COLO829 (cell line): Measurements from ENCODE around the gene KCNC4.

Source experiments
- DNase-seq: peaks from one replicate; pipeline ENCODE4 v3.0.0; 2012; ENCODE audit warnings: low spot score

The KCNC4 gene

DNA sequence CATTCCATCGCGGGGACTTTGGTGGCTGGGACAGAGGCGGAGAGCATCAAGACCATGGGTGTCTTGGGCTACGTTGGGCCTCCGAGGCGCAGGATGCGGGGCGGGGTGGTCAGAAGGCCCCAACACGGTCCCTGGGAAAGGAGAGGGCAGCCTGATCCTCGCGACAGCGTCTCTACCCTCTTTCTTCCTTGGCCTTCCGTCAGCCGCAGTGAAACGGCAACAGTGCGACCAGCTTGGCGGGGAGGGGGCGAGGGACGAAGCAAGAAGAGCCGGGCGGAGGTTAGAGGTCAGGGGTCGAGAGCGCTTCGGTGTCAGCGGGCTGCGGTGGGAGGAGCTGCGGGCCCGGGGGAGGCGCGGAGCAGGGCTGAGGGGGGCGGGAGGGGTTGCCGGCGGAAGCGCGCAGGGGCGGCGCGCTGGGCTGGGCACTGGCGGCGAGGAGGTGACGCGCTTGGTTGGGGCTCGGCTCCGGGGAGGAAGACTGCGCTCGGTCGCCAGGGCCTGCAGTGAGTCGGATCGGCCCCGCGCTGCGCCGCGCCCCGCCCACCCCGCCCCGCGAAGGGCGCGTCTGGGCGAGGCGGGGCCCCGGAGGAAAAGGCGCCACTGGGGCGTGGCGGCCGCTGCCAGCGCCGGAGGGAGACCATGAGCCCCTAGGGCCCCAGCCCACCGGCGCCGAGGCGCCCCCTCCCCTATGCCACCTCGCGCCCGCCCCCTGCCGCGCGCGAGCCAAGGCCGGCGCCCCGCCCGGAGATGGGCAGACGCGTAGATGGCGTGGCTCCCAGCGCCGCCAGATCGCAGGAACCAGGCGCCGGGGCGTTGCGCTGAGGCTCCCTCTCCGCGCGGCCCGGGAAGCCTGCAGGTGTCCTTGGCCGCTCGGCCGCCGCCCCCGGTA is at the start of gene KCNC4:
Gene KCNC4 (plus strand): TSS at position 600 of the 889 bp plus-strand sequence. CDS start 1,186 bp downstream, outside the sequence.
- peak; percentile 24 for DNase-seq

DNA sequence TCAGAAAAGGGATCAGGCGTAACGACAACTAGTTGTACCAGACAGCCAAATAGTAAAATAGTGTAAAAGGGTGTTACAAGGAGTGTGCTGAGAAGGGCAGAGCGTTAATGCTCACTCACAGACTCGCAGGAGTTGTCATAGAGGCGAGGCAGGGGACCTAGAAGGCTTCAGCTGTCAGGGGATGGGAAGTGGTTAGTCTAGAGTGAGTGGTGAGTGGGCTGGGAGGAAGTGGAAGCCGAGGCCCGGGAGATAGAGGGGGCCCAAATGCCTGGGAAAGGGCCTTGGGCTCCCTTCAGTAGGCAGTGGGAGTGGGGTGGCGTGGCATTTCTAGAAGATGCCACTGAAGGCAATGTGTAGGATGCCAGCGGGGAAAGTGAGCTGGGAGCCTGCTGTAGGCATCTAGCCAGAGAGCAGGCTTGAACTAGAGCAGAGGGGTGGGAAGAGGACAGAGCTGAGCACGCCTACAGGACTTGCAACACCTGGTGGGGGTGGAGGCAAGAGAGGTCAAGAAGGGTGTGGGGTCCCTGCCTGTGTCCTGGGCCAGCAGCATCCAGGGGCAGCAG is 49.5 kb upstream of the KCNC4 start:
- DNase-seq: no peak

DNA sequence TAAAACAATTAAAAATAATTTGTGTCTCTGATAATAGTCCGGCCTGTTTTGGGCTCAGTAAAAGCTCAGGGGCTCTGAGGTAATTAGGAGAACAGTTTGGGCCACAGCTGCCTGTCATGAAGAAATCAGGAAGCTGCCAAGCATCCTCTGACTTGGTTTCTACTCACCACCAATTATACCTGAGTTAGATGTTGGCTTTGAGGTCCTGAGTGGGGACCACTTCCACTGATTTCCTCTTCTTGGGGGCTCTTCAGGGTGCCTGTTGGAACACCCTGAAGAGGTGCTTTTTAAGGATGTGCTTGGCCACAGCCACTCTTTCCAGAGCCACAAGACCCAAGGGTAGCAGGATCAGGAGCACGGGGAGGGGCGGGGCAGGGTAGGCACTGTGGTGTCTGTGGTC is 48.9 kb upstream of the KCNC4 start:
- no peak for DNase-seq

DNA sequence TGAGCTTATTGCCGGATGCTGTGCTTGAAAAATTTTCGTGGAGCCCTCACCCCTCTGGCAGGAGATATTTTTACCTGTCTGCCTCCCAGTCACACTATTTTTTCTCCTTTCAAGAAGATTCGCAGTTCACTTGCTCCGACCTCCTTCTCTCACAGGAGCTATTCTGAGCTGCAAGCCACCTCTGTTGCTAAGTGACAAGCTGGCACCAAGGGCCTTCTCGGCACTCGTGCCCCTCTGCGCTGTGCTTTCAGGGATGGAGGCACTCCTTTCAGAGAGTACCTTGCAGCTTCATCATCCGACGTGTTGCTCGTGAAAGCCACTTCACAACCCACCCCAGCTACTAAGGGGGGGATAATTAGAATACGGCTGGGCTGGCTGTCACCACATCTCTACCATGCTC is 48.3 kb upstream of the KCNC4 start:
- DNase-seq: no peak

DNA sequence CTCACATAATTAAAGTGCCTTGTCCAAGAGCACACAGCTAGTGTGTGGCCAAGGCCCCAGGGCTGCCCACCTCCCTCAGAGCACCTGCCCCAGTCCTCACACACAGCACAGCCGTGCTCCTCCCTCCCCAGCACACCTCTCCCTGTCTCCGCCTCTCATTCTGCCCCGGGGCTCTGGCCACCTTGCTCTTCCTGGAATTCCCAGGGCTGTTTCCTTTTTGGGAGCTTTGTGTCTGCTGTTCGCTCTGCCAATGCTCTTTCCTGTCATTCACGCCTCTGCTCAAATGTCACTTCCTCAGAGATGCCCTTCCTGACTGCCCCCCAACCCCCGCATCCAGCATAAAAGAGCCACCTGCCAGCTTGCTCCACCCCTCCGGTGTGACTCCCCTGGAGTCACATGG is 46.5 kb upstream of the KCNC4 start:
- DNase-seq: no peak

DNA sequence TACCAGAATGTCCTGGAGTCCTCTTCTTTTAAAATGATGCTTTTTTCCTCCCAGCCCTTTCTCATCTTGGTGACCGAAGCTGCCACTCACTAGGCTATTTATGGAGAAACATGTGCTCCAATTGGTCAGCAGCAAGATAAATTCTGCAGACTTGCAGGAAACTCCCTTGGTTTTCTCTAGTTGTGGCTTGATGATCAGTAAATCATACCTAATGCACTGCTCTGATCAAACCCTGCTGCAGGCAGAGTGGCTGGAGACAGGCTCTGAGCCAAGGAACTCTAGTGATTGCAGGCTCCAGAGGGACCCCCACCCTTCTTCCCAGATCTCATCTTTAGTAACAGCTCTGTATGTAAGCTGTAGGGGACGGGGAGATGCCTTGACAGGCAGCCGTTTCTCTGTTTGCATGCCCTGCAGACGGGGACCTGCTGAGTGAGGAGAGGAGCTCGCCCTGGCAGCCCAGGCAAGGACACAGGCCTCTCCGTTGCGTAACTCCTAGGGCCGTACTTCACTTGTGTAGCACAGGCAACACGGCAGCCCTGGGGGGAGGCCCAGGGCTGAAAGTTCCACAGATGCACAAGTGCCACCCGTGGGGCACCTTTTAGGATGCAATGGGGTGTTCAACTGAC is 45.3 kb upstream of the KCNC4 start:
- DNase-seq: no peak

DNA sequence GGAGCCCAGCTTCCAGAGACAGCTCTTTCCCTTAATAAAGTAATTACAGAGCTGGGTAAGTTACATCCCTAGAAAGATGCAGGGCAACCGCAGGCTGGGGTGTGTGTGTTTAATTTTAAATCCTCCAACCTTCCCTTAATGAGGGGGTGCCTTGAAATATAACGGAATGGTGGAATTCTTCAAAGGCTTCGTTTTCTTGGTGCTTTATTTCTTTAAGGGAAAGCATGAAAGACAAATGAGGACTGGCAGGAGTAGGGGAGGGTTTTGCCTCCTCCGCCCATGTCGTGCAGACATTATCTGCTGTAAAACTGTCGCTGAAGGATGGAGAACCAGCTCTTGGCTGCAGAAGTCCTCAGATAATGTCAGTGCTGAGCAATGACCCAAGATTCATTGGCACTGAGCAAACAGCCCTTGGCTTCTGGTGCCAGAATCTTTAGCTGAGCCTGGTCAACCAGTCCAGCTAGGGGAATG is 44.3 kb upstream of the KCNC4 start:
- DNase-seq: no peak

DNA sequence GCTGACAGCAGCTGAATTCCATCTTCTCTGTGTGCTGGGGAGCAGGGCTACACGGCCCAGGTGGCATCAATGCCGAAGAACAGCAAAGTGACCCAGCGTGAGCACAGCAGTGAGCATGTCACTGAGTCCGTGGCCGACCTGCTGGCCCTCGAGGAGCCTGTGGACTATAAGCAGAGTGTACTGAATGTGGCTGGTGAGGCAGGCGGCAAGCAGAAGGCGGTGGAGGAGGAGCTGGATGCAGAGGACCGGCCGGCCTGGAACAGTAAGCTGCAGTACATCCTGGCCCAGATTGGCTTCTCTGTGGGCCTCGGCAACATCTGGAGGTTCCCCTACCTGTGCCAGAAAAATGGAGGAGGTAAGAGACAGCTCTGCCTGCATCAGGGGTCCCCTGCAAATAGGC is 43.3 kb upstream of the KCNC4 start:
- DNase-seq: no peak

DNA sequence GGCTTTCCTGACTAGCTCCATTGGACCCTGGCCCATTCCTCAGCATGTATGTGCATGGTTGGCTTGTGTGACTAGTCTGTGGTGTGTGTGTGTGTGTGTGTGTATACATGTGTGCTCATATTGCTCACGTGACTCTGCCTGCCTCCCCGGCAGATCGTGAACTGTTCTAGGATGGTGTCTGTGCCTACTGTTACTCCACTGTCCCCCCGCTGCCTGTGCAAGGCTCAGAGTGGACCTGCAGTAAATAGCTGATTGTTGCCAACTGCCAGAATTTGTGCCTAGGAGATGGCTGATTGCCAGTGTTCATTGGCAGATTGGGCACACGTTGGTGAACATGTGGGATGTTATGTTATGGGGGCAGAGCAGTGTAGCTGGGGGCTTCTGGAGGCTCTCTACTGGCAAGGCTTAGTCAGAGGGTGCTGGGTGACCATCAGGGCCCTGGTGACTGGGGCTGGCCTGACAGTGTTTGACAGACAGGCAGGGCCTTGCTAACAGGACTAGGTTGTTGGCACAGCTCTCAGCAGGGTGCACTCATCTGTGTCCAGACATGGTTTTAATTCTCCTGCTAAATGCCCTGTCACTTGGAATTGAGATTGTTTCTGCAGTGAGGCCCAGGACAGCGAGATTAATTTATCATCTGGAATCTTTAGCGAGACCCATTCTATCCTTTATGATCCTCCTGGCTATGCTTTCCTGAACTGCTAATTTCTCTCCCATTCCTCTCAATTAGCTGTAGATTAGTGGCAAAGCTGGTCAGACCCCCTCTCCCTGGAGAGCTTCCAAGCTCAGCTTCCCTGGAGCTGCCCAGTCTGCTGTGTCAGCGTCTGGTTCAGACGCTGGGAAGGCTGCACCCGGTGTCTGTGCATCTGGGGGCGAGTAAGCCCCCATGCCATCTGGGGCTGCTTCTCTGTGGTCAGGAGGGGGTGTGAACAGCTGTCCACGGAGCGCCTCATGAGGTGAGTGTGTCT is 39.1 kb upstream of the KCNC4 start:
- no peak for DNase-seq

DNA sequence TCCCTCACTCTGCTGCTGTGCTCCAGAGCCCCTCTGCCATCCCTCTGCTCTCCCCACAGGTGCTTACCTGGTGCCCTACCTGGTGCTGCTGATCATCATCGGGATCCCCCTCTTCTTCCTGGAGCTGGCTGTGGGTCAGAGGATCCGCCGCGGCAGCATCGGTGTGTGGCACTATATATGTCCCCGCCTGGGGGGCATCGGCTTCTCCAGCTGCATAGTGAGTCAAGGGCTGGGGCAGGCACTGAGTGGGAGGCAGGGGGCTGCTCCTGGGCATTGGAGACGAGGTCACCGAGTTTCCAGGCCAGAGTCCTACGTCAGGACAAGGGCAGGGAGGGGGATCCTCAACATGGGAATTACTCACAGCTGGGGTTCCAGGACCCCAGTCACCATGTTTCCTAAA is 38.1 kb upstream of the KCNC4 start:
- DNase-seq: no peak

DNA sequence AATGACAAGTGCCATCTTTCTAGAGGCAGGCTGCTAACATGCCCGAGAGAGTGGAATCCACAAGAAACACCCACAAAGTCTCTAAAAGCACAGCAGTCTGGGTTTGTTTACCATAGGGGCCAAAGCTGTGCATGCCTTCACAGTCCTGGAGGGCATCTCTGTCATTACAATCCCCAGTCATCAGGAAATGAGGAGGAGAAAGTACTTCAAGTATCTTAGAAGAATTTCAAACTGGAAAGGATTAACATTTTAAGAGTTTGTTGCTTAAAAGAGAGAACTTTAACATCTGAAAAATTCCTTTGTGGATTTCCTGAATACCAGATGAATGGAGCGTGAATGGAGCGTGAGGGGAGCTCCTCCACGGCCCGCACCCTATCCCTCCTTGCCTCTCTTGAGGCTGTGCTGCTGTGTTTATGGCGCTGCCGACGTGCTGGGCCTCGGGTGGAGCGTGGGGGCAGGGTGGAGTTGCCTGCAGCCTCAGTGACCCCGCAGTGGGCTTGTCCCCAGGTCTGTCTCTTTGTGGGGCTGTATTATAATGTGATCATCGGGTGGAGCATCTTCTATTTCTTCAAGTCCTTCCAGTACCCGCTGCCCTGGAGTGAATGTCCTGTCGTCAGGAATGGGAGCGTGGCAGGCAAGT is 36.5 kb upstream of the KCNC4 start:
- no peak for DNase-seq

DNA sequence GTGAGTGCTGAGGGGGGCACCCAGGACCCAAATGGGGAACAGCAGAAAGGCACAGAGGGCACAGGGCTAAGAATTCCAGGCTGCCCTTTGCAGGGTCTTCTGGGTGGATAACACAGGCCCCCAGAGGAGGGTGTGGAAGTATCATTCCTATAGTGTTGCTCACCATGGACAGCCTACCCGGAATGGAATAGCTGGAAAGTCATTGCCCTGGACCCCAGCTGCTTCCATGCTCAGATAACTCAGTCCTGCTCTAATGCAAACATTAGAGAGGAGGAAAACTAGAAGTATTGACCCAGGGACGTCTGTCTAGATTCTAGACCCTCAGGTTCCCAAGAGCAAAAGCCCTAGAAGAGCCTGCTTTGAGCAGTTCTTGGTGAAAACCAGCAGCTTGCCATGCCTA is 35.2 kb upstream of the KCNC4 start:
- DNase-seq: no peak

DNA sequence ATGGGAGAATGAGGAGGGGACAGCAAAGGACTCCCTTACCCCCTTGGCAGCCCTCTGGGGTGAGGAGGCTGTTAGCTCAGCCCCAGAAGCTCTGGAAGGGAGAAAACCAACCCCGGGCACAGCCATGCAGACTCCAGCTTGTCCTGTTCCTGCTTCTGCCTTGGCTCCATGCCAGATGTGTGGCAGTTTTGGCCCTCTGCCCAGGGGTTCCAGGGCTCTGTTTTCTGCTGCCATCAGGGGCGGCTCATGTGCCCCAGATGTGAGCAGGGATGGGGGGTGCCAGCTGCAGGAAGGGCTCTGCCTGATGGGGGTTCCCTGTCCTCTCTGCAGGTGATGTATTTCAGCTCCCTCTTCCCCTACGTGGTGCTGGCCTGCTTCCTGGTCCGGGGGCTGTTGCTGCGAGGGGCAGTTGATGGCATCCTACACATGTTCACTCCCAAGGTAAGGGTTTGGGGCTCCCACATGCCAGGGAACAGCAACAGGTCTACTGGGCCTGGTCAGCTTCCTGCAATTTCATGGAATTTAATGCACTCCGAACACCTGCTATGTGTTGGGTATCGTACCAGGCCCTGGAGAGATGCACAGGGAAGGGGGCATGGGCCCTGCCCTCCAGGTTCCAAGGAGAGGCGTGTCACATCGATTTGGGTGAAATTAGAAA is 33.7 kb upstream of the KCNC4 start:
- DNase-seq: no peak

DNA sequence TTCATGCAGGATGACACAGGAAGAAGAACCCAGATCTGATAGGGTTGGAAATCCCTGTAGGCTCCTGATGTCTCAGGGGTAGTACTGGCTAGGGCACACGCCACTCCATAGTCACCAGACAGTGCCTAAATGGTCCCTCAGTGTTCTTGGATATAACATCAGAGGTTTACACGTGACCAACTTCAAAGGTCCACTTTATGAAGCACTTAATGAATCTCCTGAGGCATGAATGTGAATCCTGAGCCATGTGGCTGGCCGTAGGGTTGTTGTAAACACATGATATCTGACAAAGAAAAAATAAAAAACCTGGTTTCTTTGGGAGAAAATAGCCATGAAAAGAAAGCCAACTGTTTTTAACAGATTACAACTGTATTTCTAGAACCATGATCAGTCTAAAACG is 32.3 kb upstream of the KCNC4 start:
- peak; percentile 24 for DNase-seq

DNA sequence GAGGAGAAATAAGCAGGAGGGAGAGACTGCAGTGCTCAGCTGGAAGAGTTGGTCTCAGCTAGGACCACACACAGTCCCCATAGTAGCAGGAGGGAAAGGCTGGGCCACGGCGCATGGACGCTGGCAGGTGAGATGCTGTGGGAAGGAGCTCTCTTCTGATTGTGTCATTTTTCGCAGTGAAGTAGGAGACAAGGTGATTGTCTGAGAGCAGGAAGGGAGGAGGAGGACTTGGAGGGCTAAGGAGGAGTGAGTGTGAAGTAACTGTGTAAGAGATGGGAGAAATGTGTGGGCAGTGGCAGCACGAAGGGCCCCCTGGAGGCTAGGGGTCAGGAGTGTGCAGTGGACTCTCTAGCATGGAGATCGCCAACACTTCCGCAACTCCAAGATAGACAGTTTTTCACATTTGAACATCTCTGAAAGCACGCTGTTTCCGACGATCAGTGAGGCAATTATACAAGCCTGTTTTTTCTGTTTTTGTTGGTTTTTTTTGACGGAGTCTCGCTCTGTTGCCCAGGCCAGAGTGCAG is 26.4 kb upstream of the KCNC4 start:
- no peak for DNase-seq

DNA sequence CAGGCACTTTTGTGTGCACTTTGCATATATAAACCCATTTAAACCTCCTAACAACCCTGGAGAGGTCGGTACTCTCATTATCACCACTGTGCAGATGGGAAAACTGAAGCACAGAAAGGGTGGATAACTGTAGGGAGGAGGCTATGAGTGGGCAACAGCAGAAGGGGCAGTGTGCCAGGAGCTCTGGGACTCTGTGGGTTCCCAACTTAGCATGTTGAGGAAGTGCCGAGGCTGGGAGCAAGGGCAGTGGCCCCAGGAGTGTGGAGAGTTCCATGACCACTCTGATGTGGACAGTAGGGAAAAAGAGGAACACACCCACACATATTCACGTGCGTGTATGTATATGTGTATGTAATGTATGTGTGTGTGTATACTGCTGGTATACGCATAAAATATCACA is 25.7 kb upstream of the KCNC4 start:
- DNase-seq: no peak

DNA sequence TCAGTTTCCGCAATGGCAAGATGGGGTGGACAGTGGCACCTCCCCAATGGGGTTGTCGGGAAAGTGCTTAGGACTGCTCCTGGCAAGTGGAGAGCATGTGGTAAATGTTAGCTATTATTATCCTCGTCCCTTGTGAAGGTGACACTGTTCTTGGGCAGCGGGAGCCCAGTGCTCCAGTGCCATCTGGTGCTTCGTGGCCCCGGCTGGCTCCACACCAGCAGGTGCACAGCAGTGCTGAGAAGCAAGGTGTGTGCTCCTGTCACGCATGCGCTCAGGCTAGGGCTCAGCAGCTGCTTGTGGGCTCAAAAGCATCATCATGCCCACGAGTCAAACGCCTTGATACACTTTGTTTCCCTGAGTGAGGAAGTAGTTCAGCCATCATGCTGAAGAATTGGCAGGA is 24.9 kb upstream of the KCNC4 start:
- no peak for DNase-seq

DNA sequence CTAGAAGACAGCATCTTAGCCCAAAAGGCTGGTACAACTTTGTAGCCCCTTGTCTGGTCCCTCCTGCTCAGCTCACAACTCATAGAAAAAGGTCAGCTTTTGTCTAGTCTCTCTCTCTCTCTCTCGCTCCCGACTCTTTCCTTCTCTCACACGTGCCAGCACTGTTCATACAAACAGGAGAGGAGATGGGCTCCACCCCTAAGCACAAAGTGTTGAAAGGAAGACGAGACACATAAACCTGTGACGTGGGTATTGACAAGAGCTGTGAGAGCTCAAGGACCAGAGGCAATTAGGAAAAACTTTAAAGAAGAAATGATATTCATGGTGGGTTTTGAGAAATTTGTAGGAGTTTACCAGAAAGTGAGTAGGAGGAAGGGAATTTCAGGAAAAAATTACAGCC is 23.6 kb upstream of the KCNC4 start:
- no peak for DNase-seq

DNA sequence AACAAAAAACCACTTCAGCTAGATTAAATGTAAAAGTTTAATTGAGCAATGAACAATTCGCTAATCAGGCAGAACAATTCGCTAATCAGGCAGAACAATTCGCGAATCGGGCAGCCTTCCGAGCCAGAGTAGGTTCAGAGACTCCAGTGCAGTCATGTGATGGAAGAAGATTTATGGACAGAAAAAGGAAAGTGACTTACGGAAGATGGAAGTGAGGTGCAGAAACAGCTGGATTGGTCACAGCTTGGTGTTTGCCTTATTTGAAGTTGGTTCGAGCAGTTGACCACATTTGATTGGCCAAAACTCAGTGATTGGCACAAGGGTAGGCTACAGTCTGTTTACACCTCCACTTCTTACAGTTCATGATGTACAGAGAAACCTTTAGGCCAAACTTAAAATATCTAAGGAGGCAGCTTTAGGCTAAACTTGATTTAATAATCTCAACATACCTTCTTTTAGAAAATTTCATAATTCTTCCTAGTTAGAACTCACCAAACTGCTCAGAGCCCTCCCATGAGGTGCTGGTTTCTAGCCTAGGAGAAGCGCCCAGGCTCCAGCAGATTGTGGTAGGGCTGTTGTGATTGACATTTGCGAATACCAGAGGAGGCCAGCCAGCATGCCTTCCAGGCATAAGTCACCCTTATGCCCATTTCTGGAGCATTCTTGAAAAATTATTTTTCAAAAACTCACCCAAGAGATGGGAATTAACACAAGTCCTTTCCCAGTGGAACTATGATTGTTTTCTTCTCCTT is 22.8 kb upstream of the KCNC4 start:
- DNase-seq: peak; percentile 61

DNA sequence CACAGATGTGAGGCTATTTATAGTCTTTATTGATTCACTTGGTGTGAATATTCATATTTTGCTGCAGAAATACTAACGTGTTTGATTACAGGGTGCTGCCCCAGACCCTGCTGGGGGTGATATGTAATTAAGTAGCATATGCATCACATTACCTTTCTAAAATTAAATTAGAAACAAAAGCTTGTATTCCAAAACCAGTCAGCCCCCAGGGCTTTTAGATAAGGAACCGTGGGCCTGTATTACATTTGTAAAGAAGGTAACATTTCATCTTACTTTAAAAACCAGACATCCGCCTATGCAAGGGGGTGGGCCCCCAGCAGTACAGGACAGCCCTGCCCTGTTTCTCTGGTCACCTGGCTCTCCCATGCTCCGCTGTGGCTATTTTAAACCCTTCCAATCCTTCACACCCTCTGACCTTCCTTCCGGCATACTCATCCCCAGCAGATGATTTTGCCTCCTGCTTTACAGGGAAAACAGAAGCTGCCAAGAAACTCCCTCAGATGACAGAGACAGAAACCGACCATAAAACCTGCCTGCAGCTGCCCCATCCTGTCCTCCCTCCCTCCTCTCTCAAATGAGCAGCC is 22.0 kb upstream of the KCNC4 start:
- peak; percentile 83 for DNase-seq
